NT2/D1 (cell line): ENCODE results near the gene IL7R.

Source experiments
- YY1 ChIP-seq: IDR thresholded peaks from 2 replicates; pipeline ENCODE4 v1.6.1; 2011; ENCODE audit not compliant: insufficient read length, insufficient read depth
- ZNF274 ChIP-seq: IDR thresholded peaks from 2 replicates; pipeline ENCODE4 v1.6.1; 2011; ENCODE audit warnings: mild to moderate bottlenecking, low read depth, low read length

GRCh38 chr5:35842856-35843255, 13.8 kb upstream of the IL7R start:
- TF ChIP-seq ZNF274 (no peak), YY1 (no peak)
